Raji (cell line): ENCODE measurements around the gene LDLR.

Experiments
- POLR2A ChIP-seq: IDR thresholded peaks from 2 replicates; pipeline ENCODE4 v1.6.1; 2011; ENCODE audit warnings: low read depth, low read length, control low read depth; ENCODE audit not compliant: insufficient read depth

The LDLR gene

GRCh38 chr19:11145536-11145924 lies 56.3 kb downstream of the LDLR start:
- no peak for TF ChIP-seq POLR2A

- TF ChIP-seq POLR2A: no peak
These were observed 58.7 kb downstream of the LDLR start for GRCh38 chr19:11148001-11148400.

GRCh38 chr19:11151181-11151580 lies 61.9 kb downstream of the LDLR start:
- TF ChIP-seq POLR2A: no peak

GRCh38 chr19:11152318-11153062 lies 63.2 kb downstream of the LDLR start:
- TF ChIP-seq POLR2A: no peak

- no peak for TF ChIP-seq POLR2A
These were observed 65.4 kb downstream of the LDLR start for GRCh38 chr19:11154683-11155047.

GRCh38 chr19:11155373-11156120 lies 66.3 kb downstream of the LDLR start, which contains the start of gene SPC24:
TSS of gene SPC24 (minus strand) at chr19:11155782. CDS start at chr19:11155776, 6 bp downstream.
- TF ChIP-seq POLR2A: peak; percentile 91

GRCh38 chr19:11159598-11160439 lies 70.6 kb downstream of the LDLR start:
- no peak for TF ChIP-seq POLR2A

- no peak for TF ChIP-seq POLR2A
These were observed 75.0 kb downstream of the LDLR start for GRCh38 chr19:11164296-11164695.

- TF ChIP-seq POLR2A: no peak
These were observed 75.7 kb downstream of the LDLR start for GRCh38 chr19:11164879-11165406.

- TF ChIP-seq POLR2A: no peak
These were observed 76.3 kb downstream of the LDLR start for GRCh38 chr19:11165486-11166030.

- TF ChIP-seq POLR2A: no peak
These were observed 77.2 kb downstream of the LDLR start for GRCh38 chr19:11166281-11167142.

GRCh38 chr19:11168568-11168967 lies 79.3 kb downstream of the LDLR start:
- TF ChIP-seq POLR2A: no peak

- no peak for TF ChIP-seq POLR2A
These were observed 80.8 kb downstream of the LDLR start for GRCh38 chr19:11169896-11170678.
